ENCODE data around the gene TRIM56.
"Not testable (repeated sequence)": the region's sequence is repeated elsewhere in the genome, so short reads cannot be mapped to it uniquely, and the experiment has no call there.

The TRIM56 gene

DNA sequence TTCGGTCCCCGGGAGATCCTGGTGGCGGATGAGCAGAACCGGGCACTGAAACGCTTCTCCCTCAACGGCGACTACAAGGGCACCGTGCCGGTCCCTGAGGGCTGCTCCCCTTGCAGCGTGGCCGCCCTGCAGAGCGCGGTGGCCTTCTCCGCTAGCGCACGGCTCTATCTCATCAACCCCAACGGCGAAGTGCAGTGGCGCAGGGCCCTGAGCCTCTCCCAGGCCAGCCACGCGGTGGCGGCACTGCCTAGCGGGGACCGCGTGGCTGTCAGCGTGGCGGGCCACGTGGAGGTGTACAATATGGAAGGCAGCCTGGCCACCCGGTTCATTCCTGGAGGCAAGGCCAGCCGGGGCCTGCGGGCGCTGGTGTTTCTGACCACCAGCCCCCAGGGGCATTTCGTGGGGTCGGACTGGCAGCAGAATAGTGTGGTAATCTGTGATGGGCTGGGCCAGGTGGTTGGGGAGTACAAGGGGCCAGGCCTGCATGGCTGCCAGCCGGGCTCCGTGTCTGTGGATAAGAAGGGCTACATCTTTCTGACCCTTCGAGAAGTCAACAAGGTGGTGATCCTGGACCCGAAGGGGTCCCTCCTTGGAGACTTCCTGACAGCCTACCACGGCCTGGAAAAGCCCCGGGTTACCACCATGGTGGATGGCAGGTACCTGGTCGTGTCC is 3.7 kb downstream of the TRIM56 start:
- DNase-seq (ENCODE audit: low read depth, low spot score): no peak

DNA sequence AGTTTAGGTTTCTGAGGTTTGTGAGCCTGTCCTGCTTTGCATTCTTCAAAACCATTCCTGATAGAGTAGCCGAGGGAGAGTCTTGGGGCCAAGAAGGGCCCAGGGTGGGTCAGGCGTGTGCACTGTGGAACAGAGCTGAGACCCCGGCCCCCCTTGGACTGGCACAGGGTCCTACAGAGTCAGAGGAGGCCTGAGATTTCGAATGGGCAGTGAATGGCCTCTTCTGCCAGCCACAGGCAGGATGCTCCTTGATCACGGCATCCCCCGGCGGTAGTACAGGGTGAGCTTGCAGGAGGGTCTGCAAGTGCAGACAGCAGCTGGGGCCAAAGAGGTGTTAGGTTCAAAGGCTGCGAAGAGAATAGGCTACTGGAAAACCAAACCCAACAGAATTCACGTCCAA is 4.6 kb downstream of the TRIM56 start:
- DNase-seq (ENCODE audit: low read depth, low spot score): no peak

DNA sequence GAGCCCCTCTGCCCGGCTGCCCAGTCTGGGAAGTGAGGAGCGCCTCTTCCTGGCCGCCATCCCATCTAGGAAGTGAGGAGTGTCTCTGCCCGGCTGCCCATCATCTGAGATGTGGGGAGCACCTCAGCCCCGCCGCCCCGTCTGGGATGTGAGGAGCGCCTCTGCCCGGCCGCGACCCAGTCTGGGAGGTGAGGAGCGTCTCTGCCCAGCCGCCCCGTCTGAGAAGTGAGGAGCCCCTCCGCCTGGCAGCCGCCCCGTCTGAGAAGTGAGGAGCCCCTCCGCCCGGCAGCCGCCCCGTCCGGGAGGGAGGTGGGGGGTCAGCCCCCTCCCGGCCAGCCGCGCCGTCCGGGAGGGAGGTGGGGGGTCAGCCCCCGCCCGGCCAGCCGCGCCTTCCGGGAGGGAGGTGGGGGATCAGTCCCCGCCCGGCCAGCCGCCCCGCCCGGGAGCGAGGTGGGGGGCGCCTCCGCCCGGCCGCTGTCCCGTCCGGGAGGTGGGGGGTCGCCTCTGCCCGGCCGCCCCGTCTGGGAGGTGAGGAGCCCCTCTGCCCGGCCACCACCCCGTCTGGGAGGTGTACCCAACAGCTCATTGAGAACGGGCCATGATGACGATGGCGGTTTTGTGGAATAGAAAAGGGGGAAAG is 7.1 kb downstream of the TRIM56 start:
- not testable (repeated sequence) for DNase-seq (ENCODE audit: low read depth, low spot score)

DNA sequence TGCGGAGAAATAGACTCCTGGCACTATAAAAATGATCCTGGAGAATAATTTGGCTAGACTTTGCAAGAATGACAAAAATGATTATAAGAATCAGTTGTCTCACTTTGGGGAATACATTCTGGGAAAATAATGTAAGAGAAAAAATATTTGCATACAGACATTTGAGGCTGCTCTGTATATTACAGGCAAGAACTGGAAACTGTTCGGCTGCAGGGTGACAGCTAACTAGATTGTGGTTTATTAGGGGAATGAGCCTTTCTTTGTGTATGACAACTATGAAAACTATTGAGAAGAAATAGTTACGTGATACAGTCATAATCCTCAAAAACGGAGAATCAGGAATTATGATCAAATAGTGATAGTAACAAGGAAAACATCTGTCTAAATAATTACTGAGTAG is 8.6 kb downstream of the TRIM56 start:
- DNase-seq (ENCODE audit: low read depth, low spot score): no peak

DNA sequence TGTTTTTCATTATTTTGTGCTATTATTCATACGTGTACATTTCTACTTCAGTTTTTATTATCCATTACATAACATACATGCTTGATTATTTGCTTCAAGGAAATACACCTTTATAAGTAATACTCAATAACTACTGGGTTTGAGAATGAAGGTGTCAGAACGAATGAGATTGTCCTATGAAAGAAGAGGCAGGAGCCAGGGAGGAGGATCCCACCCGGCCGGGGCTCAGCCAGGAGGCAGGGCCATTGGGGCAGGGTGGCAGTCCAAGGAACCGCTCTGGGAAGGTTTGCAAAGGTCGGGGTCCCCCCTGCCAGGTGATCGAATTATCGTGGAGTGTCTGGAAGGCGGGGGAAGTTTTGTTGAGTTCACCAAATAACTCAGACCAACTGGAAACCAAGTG is 9.1 kb downstream of the TRIM56 start:
- no peak for DNase-seq (ENCODE audit: low read depth, low spot score)

DNA sequence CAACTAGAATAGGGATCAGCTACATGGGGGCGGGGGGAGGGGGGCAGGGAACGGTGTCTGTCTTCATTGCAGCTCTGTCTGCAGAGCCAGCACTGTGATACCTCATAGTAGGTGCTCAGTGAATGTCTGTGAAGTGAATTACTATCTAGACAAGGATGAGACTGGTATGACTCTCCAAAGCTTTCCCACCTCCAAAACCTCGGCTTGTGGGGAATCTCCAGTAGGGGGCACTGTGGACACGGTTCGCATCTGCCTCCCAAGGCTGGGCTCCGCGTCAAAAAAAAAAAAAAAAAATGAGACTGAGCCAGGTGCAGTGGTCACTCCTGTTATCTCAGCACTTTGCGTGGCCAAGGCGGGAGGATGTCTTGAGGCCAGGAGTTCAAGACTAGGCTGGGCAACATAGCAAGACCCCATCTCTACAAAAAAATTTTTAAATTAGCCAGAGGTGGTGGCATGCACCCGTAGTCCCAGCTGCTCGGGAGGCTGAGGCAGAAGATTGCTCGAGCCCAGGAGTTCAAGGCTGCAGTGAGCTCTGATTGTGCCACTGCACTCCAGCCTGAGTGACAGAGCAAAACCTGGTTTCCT is 9.6 kb downstream of the TRIM56 start:
- no peak for DNase-seq (ENCODE audit: low read depth, low spot score)

DNA sequence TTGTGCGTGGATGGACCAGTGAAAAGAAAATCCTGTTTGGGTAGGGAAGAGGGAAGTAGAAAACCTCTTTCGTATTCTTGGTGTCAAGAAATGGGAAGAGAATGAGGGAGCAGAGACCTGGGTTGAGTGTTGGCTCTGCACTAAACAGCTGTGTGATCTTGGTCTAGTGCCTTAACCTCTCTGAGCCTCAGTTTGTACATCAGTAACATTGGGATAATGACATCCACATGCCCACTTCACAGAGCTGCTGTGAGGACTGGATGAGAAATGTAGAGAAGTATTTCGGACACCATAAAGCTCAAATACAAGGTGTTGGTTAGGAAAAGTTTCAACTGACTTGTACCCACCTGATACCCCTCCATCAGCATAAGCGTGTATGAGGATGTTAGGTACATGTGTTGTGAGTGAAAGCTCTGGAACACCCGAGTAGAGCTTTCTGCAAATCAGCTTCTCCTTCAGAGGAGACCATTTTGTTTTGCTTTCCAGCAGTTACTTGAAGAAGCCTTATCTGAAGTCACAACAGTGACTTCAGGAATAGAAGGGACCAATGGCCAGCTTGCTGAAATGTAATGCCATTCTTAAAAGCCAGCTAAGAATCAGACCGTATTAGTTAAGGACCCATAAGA is 11.2 kb downstream of the TRIM56 start:
- DNase-seq (ENCODE audit: low read depth, low spot score): no peak

DNA sequence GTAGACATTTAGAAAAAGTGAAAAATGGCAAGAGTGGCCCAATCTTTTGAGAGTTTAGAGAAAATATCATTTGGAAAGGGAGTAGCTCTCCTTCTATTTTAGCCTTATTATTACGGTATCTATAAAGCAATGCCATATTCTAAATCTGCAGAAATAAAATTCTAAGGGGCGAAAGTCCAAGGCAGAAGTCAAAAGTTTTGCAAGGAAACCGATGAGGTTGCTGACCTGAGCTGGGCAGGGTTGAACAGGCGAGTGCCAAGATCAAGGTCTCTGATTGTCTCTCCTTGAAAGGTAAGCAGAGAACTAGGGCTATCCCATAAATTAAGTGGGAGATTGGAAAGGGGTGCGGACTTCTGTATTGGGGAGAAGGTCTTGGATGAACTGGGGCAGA is 11.7 kb downstream of the TRIM56 start:
- no peak for DNase-seq (ENCODE audit: low read depth, low spot score)

DNA sequence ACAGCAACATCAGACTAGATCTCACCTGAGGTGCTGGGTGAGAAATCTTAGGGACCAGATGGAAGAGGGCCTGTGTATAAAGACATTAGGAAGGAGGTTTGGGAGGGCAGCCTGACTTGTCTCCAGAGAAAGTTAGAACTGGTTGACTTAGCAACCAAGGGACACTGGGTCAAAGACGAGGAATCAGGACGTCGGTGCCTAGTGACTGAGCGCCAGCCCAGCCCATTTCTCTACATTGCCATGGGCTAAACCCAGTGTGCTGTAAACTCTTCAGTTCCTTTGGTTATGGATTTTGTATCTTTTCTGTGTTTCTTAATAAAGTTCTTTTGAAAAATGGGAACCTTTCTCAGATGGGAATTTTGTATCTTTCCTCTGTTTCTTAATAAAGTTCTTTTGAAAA is 12.3 kb downstream of the TRIM56 start:
- no peak for DNase-seq (ENCODE audit: low read depth, low spot score)

DNA sequence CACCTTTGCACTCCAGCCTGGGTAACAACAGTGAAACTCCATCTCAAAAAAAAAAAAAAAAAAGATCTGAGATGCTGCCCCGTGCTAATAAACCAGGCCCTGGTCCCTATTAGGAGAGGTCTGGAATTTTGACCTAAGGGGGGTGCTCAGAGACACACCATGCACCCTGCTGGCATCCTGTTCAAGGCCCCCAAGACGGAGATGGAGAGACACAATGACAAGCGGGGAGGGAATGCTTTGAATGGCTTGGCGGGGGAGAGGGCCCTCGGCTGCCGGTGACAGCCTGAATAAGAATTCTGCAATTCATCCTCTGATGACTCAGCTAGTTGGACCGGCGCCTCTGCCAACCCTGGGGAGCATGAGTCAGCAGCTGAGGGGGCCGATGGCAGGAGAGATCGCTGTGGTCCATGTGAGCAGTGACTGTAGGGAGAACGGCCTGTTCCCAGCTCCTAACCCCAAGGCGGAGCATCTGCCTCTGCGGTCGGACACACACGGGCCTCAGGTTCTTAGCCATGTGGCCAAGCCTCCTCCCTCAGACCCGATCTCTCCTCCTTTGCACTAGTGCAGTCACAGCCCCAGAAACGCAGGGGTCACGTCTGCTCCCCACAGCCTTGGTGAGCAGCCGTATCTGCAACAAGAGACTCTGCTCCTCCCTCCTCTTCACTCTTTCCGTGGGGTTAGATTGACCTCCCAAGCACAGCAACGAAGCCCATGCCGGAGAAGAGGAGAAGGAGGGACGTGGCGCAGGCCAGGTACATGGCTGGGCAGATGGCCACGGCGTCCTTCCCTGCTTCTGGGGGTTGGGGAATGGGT is 14.9 kb downstream of the TRIM56 start:
- peak; percentile 96 for DNase-seq (ENCODE audit: low read depth, low spot score)

DNA sequence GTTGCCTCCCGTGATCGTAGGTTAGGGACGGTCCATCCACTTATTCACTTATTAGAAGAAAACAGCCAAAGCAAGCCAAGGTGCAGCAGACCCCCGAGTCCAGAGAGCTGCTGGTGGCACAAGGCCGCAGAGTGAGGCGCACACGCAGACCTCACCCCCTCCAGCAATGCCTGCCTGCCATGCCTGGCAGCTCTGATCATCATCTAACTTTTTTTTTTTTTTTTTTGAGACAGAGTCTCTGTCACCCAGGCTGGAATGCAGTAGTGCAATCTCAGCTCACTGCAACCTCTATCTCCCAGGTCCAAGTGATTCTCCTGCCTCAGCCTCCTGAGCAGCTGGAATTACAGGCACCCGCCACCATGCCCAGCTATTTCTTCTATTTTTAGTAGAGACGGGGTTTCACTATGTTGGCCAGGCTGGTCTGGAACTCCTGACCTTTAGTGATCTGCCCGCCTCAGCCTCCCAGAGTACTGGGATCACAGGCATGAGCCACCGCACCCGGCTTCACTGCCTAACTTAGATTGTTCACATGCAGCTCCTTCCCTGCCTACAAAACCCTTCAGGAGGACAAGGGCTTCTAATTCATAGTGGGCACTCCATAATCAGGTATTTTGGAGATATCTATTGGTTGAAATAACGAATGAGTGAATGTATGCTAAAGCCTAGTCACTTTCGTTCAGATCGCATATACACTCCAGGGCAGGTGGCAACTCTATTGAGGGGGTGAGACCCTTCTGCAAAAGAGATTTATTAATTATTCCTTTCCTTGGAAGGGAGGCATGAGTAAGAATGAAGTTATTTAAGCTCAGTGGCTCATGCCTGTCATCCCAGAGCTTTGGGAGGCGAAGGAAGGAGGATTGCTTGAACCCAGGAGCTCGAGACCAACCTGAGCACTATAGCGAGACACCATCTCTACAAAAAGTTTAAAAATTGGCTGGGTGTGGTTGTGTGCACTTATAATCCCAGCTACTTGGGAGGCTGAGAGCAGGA is 15.9 kb downstream of the TRIM56 start:
- no peak for DNase-seq (ENCODE audit: low read depth, low spot score)

DNA sequence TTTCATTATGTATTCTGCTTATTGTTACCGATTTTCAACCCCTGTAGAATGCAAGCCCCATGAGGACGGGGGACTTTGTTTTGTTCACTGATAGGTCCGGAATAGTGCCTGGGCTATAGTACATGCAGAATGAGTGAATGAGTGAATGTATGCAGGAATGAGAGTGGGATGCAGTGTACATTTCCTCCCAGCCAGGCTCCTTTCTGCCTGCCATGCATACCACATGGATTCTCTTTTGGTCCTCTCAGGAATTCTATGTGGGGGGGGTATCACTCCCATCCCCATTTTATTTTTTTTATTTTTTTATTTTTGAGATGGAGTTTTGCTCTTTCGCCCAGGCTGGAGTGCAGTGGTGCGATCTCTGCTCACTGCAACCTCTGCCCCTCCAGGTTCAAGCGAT is 16.7 kb downstream of the TRIM56 start:
- no peak for DNase-seq (ENCODE audit: low read depth, low spot score)

DNA sequence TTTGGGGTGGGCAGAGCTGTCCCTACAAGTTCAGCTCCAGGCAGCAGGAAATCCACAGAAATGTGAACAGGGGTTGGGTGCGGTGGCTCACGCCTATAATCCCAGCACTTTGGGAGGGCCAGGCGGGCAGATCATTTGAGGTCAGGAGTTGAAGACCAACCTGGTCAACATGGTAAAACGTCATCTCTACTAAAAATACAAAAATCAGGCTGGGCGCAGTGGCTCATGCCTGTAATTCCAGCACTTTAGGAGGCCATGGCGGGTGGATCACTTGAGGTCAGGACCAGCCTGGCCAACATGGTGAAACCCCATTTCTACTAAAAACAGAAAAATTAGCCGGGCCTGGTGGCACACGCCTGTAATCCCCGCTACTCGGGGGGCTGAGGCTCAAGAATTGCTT is 18.4 kb downstream of the TRIM56 start:
- DNase-seq (ENCODE audit: low read depth, low spot score): not testable (repeated sequence)

DNA sequence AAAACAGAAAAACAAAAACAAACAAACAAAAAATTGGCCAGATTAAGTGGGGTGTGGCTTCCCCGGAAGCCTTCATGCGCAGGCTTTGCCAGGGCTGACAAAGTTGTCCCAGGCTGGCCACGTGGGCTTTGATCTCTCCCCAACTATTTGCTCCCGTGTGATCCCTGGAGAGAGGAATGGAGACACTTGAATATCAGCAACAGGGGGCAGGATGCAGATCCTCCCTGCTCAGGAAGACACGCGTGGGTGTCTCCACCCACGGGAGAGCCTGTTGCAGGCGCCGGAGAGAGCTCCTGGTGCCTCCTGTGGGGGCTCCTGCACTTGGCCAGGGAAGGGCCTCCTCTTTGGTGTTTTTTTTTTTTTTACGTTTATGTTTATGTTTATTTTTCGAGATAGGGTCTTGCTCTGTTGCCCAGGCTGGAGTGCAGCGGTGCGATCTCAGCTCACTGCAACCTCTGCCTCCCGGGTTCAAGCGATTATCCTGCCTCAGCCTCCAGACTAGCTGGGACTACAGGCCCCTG is 19.0 kb downstream of the TRIM56 start:
- no peak for DNase-seq (ENCODE audit: low read depth, low spot score)

DNA sequence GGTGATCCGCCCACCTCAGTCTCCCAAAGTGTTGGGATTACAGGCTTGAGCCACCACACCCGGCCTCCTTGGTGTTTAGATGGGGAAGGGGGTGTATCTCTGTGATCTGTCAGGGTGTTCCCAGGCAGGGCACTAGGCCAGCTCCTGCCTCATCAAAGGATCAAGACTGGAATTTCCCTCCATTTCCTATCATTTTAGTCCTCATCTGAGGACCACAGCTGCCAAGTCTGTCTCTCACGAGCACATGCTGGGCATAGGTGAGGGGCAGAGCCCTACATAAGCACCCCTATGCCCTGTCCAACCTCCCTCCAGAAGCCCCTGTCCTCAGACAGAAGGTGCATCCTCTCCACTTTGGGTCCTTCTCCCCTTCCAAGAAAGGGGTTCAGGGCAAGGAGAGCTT is 19.5 kb downstream of the TRIM56 start:
- DNase-seq (ENCODE audit: low read depth, low spot score): no peak

DNA sequence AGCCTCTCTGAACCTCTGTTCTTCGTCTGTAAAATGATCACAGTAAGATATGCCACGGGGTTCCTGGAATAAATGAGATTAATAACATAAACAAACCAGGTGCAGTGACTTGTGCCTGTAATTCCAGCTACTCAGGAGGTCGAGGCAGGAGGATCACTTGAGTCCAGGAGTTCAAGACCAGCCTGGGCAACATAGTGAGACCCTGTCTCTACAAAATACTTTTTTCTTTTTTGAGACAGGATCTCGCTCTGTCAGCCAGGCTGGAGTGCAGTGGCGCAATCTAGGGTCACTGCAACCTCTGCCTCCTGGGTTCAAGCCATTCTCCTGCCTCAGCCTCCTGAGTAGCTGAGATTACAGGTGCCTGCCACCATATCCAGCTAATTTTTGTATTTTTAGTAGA is 20.0 kb downstream of the TRIM56 start:
- not testable (repeated sequence) for DNase-seq (ENCODE audit: low read depth, low spot score)

DNA sequence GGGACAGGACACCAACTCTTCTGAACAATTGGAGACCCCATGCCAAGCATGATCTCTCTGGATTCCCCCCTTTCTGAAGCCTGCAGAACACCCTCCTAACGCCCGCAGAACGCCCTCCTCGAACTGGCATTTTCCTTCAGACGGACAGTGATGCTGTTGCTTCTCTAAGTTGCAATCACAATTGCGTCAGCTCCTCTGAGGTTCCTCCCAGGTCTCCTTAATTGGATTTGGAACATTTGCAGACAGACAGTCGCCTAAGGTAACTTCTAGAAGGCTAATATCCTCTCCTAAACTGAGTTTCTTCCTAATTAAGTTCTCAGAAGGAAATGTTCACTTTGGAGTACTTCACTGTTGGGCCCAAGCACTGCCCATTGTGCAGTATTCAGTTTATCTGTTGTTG is 21.1 kb downstream of the TRIM56 start:
- no peak for DNase-seq (ENCODE audit: low read depth, low spot score)

DNA sequence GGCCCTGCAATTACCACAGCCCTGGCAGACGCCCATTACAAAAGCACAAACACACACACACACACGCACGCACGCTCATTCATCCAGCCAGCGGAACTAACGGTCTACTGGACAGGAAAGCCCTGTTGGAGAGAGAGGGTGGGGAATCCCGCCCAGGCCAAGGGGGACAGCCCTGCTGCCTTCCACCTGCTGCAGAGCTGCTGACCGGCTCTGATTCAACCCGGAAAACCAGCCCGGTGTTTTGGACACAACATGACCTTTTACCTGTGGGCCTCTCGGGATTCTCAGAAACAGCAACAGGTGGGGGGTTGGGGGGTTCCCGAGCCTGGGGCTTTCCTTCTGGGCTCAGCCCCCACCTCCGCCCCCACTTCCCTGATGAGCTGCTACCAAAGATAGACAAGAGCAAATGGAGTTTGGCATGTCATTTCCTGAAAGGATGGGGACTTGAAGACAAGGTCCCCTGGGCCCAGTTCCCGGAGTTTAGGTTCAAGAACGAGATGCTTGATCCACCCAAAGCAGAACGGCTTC is 23.1 kb downstream of the TRIM56 start:
- no peak for DNase-seq (ENCODE audit: low read depth, low spot score)

DNA sequence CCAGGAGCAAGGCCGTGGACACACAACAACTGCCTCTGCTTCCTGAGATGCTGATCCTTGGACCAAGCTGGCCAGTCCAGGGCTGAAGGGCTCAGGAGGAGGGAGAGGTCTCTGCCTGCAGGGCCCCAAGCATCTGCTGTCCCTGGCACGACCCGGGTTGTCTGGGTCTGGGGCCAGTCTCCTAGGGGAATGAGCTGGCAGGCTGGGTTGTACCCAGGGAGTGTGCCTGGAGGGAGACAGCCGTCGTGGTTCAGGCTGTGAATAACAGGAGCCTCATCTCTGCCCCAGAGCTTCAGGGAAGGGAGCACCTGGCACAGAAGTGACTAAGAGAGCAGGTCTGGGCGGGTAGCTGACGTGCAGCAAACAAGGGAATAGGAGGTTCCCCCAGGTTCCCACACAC is 23.7 kb downstream of the TRIM56 start:
- DNase-seq (ENCODE audit: low read depth, low spot score): no peak

DNA sequence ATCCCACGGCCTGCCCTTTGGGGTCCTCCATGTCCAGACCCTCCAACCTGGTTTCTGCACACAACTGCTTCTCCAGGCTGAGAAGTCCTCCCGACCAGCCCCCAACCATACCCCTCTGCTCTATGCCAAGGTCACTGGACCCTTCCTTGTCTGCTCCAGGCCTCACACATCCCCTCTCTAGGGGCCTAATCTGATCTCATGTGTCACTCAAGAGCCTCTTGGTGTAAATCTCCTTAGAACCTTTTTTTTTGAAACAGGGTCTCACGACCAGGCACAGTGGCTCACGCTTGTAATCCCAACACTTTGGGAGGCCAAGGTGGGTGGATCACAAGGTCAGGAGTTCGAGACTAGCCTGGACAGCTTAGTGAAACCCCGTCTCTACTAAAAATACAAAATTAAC is 24.1 kb downstream of the TRIM56 start:
- no peak for DNase-seq (ENCODE audit: low read depth, low spot score)
